ENCODE results near the gene ATG4C.

ATG4C gene

DNA sequence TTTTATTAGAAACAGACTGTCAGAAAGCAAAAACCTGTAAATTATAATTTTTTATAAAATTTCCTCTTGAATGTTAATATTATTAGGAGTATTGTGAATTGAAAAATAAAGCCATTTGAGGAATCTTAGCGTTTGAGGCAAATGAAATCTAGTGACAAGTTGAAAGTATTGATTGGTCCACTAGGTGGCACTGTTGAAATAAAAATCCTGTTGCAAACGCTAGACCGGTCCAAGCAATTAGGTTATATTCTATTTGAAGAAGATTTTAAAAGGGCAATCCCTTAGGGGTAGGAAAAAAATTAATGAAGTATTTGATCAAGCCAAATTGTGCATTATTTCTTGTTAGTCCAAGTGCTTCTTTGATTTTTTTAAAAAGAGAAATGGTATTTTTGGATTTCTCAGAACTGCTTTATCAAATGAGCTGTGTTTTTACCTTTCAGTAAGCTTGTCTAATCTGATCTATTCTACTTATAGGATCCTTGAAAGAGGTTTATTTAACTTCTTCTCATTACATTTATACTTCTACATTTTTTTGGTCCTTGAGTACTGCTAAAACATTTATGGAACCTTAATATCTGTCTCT lies 57.7 kb downstream of the ATG4C start:
- DNase-seq (ENCODE audit: low read depth), result no peak

- no peak for DNase-seq (ENCODE audit: low read depth)
These were observed 60.1 kb downstream of the ATG4C start for GRCh38 chr1:62844030-62844429.

DNA sequence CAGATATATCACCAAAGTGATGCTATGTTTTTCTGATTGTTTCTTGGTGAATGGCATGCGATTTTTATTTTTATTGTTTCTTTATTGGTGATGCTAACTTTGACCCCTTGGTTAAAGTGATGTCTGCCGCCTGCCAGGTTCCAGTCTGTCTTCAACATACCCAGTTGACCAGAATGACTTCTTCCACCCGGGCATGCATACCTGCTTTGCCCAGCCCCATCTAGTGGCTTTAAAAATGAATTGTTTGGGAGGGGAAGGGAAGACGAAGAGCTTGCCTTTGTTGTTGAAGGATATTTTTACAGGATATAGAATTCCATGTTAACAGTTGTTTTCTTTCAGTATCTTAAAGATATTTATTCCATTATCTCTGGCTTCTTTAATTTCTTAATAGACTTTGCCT lies 65.1 kb downstream of the ATG4C start:
- no peak for DNase-seq (ENCODE audit: low read depth)

GRCh38 chr1:62852253-62852652 lies 68.3 kb downstream of the ATG4C start:
- no peak for DNase-seq (ENCODE audit: low read depth)

GRCh38 chr1:62856960-62857359 lies 73.0 kb downstream of the ATG4C start:
- no peak for DNase-seq (ENCODE audit: low read depth)

DNA sequence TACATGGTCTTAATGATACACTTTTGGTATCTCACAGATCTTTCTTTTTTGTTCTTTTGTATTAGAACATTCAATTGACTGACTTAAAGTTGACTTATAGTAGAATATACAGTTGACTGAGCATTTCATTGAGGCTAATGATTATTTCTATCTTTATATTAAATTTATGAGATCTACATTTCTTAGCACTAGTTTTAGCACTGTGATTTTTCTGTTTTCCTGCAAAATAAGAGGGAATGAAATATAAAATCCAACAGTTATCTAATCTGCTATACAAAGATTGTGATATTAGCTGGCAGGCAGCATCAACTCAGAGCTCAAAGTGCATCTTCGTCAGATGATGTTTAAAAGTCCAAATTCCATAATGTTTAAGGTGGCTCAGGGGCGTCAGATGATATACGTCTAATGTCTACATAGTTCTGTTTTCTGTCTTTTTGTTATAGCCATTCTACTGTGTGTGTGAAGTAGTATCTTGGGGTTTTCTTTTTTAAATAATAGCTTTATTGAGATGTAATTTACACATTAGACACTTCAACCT lies 85.4 kb downstream of the ATG4C start:
- DNase-seq (ENCODE audit: low read depth), result no peak

- no peak for DNase-seq (ENCODE audit: low read depth)
These were observed 86.2 kb downstream of the ATG4C start for GRCh38 chr1:62870148-62870547.

- no peak for DNase-seq (ENCODE audit: low read depth)
These were observed 91.7 kb downstream of the ATG4C start for GRCh38 chr1:62875676-62876075.

DNA sequence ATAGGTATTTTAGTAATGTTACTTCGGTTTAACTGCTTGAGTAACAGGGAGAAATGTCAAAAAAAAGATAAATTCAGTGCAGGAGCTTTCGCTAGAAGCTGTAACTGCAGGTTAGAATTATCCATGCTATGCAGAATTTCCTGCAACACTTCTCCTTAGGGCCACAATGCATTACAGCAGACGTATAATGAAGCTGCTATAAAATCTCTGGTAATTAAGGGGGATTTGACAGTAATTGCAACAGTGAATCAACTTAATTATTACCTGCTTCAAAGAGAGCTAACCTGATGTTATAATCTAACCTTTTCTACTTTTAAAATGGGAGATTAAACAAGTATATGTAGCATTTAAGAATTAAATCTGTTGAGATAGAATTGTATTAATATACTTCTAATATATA lies 92.6 kb downstream of the ATG4C start:
- no peak for DNase-seq (ENCODE audit: low read depth)

DNA sequence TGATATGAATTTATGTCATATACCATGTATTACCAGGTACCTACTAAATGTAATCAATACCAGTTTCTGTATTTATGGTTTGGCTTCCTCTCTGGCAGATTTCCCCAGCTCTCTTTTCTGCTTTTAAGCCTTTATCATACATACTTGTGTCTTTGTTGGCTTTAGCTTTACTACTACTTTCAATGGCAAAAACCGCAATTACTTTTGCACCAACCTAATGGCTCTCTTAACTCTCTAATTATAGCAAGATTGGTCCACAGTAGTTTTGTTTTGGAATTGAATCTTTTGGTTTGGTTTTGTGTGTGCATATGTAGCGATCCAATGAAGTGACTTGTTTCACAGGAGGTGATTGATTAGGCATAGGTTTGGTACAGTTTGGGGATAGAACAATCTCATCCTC lies 93.6 kb downstream of the ATG4C start:
- no peak for DNase-seq (ENCODE audit: low read depth)

- no peak for DNase-seq (ENCODE audit: low read depth)
These were observed 96.0 kb downstream of the ATG4C start for GRCh38 chr1:62879962-62880361.

- DNase-seq (ENCODE audit: low read depth), result no peak
These were observed 98.5 kb downstream of the ATG4C start for GRCh38 chr1:62882201-62883104.

- no peak for DNase-seq (ENCODE audit: low read depth)
These were observed 100.3 kb downstream of the ATG4C start for GRCh38 chr1:62884156-62884740.

DNA sequence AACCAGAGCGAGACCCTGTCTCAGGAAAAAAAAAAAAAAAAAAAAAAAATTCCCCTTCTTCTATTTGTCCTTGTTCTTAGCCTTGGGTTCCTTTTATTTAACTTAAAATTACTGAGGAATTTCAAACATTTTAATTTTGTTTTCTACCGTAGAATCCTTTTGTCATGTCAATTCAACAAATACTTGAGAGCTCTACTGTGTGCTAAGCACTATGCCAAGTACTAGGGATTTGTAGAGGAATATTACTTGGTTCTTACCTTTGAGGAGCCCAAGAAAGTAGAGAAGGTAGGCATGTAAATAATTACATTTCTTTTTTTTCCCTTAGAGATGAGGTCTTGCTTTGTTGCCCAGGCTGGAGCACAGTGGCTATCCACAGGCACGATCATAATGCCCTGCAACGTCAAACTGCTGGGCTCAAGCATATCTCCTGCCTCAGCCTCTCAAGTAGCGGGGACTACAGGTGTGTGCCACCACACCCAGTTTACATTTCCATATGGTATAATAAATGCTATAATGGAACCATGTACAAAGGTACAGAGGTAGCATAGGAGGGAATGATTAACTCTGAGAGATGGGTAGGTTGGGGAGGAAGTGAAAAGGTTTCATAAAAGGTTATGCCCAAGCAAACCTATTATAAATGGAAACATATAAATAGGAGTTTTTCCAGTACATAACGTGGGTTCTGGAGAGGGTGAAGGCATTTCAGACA lies 104.0 kb downstream of the ATG4C start:
- no peak for DNase-seq (ENCODE audit: low read depth)

- DNase-seq (ENCODE audit: low read depth), result no peak
These were observed 108.1 kb downstream of the ATG4C start for GRCh38 chr1:62891956-62892562.

GRCh38 chr1:62897788-62898187 lies 113.9 kb downstream of the ATG4C start:
- DNase-seq (ENCODE audit: low read depth), result no peak

DNA sequence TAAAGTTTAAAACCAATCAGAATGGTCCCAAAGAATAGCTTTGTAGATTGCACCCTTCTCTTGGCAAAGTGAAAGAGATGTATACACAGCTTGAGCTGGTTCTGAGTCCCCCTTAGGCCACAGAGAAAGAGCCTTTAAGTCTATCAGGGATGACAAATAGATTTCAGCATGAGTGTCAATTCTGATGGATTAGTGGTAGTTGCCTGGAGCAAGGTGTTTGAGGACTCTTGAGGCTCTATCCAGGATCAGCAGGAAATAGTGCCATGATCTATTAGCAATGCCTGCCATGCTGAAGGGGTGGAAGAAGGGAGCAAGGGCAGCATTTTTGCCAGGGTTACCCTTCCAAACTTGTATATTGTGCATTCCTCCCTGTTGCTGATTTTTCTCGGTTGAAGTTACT lies 116.6 kb downstream of the ATG4C start:
- no peak for DNase-seq (ENCODE audit: low read depth)

- no peak for DNase-seq (ENCODE audit: low read depth)
These were observed 117.7 kb downstream of the ATG4C start for GRCh38 chr1:62901650-62902049.

GRCh38 chr1:62903522-62903921 lies 119.6 kb downstream of the ATG4C start:
- DNase-seq (ENCODE audit: low read depth), result no peak

GRCh38 chr1:62903982-62904855 lies 120.3 kb downstream of the ATG4C start:
- DNase-seq (ENCODE audit: low read depth), result no peak

DNA sequence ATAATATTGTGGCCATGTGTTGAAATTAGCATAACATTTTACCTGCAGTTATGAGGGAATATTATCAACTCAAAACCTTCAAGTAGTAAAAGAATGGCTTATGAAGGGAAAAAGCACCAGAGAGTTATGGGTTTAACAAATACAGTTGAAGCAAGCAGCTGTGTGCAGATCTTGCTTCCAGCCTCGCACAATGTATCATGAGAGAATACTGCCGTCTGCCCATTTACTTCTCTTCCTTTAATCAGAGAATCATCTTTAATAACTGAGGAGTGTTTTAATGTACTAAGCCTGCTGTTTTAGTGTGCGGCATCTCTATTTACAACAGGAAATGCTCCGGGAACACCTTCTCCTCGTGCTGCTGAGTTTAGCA lies 120.9 kb downstream of the ATG4C start:
- DNase-seq (ENCODE audit: low read depth), result no peak
